HG02798 (cell line): ENCODE measurements around the gene BNIP1.
"Not testable (repeated sequence)": the region's sequence is repeated elsewhere in the genome, so short reads cannot be mapped to it uniquely, and the experiment has no call there.

ENCODE experiments used
- ATAC-seq: cut with Tn5 transposase; IDR thresholded peaks from one replicate; pipeline ENCODE4 v1.9.1; 2021; ENCODE audit warnings: mild to moderate bottlenecking; ENCODE audit not compliant: unreplicated experiment, poor library complexity

BNIP1 gene

GRCh38 chr5:173144200-173145176, at the start of gene BNIP1:
TSS of gene BNIP1 (plus strand) at chr5:173144531. CDS start at chr5:173144546, 15 bp downstream.
- peak; percentile 90 for ATAC-seq

GRCh38 chr5:173098787-173099186, 45.5 kb upstream of the BNIP1 start:
- no peak for ATAC-seq

- no peak for ATAC-seq
These were observed 44.9 kb upstream of the BNIP1 start for GRCh38 chr5:173099461-173099860.

GRCh38 chr5:173101245-173101644, 43.1 kb upstream of the BNIP1 start:
- no peak for ATAC-seq

GRCh38 chr5:173103411-173103810, 40.9 kb upstream of the BNIP1 start:
- ATAC-seq = no peak

- no peak for ATAC-seq
These were observed 35.4 kb upstream of the BNIP1 start for GRCh38 chr5:173108914-173109313.

- no peak for ATAC-seq
These were observed 29.8 kb upstream of the BNIP1 start for GRCh38 chr5:173114536-173114935.

GRCh38 chr5:173119719-173120118, 24.6 kb upstream of the BNIP1 start:
- ATAC-seq = no peak

GRCh38 chr5:173123416-173123815, 20.9 kb upstream of the BNIP1 start:
- ATAC-seq = no peak

GRCh38 chr5:173132166-173132565, 12.2 kb upstream of the BNIP1 start:
- ATAC-seq = not testable (repeated sequence)

GRCh38 chr5:173138707-173139106, 5.6 kb upstream of the BNIP1 start:
- ATAC-seq = no peak

GRCh38 chr5:173139631-173140030, 4.7 kb upstream of the BNIP1 start:
- no peak for ATAC-seq

- no peak for ATAC-seq
These were observed 3.6 kb upstream of the BNIP1 start for GRCh38 chr5:173140769-173141168.

GRCh38 chr5:173143567-173143966, 764 bp upstream of the BNIP1 start:
- no peak for ATAC-seq

GRCh38 chr5:173148354-173148753, 4.0 kb downstream of the BNIP1 start:
- no peak for ATAC-seq

GRCh38 chr5:173152547-173152946, 8.2 kb downstream of the BNIP1 start:
- no peak for ATAC-seq

- ATAC-seq = no peak
These were observed 9.5 kb downstream of the BNIP1 start for GRCh38 chr5:173153842-173154241.

- ATAC-seq = not testable (repeated sequence)
These were observed 10.3 kb downstream of the BNIP1 start for GRCh38 chr5:173154619-173155018.

GRCh38 chr5:173155912-173156311, 11.6 kb downstream of the BNIP1 start:
- ATAC-seq = no peak

GRCh38 chr5:173158366-173158765, 14.0 kb downstream of the BNIP1 start:
- ATAC-seq = no peak

- no peak for ATAC-seq
These were observed 14.9 kb downstream of the BNIP1 start for GRCh38 chr5:173159256-173159655.

GRCh38 chr5:173161148-173161547, 16.8 kb downstream of the BNIP1 start:
- no peak for ATAC-seq
